PC-3 (cell line): ENCODE data around the gene MCM7. TPM values are rescaled to one million over a fixed set of nuclear protein-coding genes. Genes with fewer than 3 reads are reported as not detected.
"Not testable (repeated sequence)": the region's sequence is repeated elsewhere in the genome, so short reads cannot be mapped to it uniquely, and the experiment has no call there.

ENCODE experiments used
- ATAC-seq: fragments of 200-7000 bp; cut with Tn5 transposase; 2 replicates; pipeline ENCODE4 v1.9.1; 2020; ENCODE audit warnings: mild to moderate bottlenecking, moderate library complexity
- BruUV-seq: library from RNA; stranded (reverse); fragments of 400-500 nt; replicated peaks from 2 replicates; lab custom pipeline; 2021; lab: Mats Ljungman, UMichigan
- CTCF ChIA-PET: fragments of 300-600 bp; sonication (Branson Sonifier 250); formaldehyde crosslinking; loops from one replicate; lab custom pipeline; 2022; ENCODE audit warnings: antibody characterized with exemption; lab: Charles Lee
- POLR2A ChIA-PET: fragments of 300-600 bp; sonication (Branson Sonifier 250); formaldehyde crosslinking; loops from one replicate; lab custom pipeline; 2022; ENCODE audit warnings: antibody characterized with exemption; ENCODE audit not compliant: unreplicated experiment; lab: Charles Lee
- DNase-seq: peaks from one replicate; pipeline ENCODE4 v3.0.0-alpha.2; 2015
- H2AFZ ChIP-seq: fragments of 300-600 bp; sonication (generic); 2 replicates; pipeline ENCODE4 v1.6.0; 2016; ENCODE audit warnings: antibody characterized with exemption, low read length
- H3F3A ChIP-seq: fragments of 300-600 bp; sonication (generic); one replicate; pipeline ENCODE4 v1.6.0; 2017; ENCODE audit warnings: antibody characterized with exemption, low read length, control low read depth, mild to moderate bottlenecking; ENCODE audit not compliant: unreplicated experiment
- H3K27ac ChIP-seq: fragments of 300-600 bp; sonication (generic); 2 replicates; pipeline ENCODE4 v1.5.1; 2016; ENCODE audit warnings: mild to moderate bottlenecking, low read length
- H3K27me3 ChIP-seq: fragments of 300-600 bp; sonication (generic); 2 replicates; pipeline ENCODE4 v1.6.1; 2016; ENCODE audit warnings: low read length, mixed read lengths
- H3K36me3 ChIP-seq: fragments of 300-600 bp; sonication (generic); 2 replicates; pipeline ENCODE4 v1.6.1; 2016; ENCODE audit warnings: low read depth, mixed run types, low read length, mixed read lengths
- H3K4me1 ChIP-seq: fragments of 300-600 bp; sonication (generic); 2 replicates; pipeline ENCODE4 v1.5.1; 2016; ENCODE audit warnings: low read length; ENCODE audit not compliant: insufficient read depth
- H3K4me2 ChIP-seq: fragments of 300-600 bp; sonication (generic); 2 replicates; pipeline ENCODE4 v1.6.0; 2016; ENCODE audit warnings: low read length
- H3K4me3 ChIP-seq: fragments of 300-600 bp; sonication (generic); 2 replicates; pipeline ENCODE4 v1.5.1; 2016; ENCODE audit warnings: mild to moderate bottlenecking, low read length, mixed read lengths
- H3K79me2 ChIP-seq: fragments of 300-600 bp; sonication (generic); 2 replicates; pipeline ENCODE4 v1.6.1; 2017; ENCODE audit warnings: low read length, mixed read lengths
- H3K9ac ChIP-seq: fragments of 300-600 bp; sonication (generic); 2 replicates; pipeline ENCODE4 v1.6.0; 2016; ENCODE audit warnings: mild to moderate bottlenecking, low read length
- H3K9me2 ChIP-seq: fragments of 300-600 bp; sonication (generic); replicated peaks from 2 replicates; pipeline ENCODE4 v1.6.1; 2016; ENCODE audit warnings: mixed run types, low read length, mixed read lengths
- H3K9me3 ChIP-seq: fragments of 300-600 bp; sonication (generic); 2 replicates; pipeline ENCODE4 v1.6.1; 2016; ENCODE audit warnings: low read length, mixed read lengths
- H4K20me1 ChIP-seq: fragments of 300-600 bp; sonication (generic); 2 replicates; pipeline ENCODE4 v1.6.1; 2016; ENCODE audit warnings: low read length, mixed read lengths
- CTCF ChIP-seq: fragments of 300-600 bp; sonication (generic); conservative IDR thresholded peaks from 2 replicates; pipeline ENCODE4 v1.5.1; 2017; ENCODE audit warnings: antibody characterized with exemption, low read depth, mild to moderate bottlenecking, low read length
- EZH2 ChIP-seq: fragments of 300-600 bp; sonication (generic); IDR thresholded peaks from one replicate; pipeline ENCODE4 v1.6.1; 2017; ENCODE audit warnings: antibody characterized with exemption, mild to moderate bottlenecking, low read length; ENCODE audit not compliant: unreplicated experiment
- EZH2phosphoT487 ChIP-seq: fragments of 300-600 bp; sonication (generic); IDR thresholded peaks from 2 replicates; pipeline ENCODE4 v1.6.1; 2018; ENCODE audit warnings: mild to moderate bottlenecking, antibody characterized with exemption, low read length, borderline replicate concordance
- intact Hi-C: fragments of 100-400 bp; cut with micrococcal nuclease; formaldehyde crosslinking; loops from 2 replicates; pipeline ENCODE4 v1.9.0; 2023
- total RNA-seq: library from RNA; depleted of rRNA; stranded (reverse); fragments of >200 nt; gene quantifications from 2 replicates; pipeline ENCODE4 v1.2.3, GENCODE V29; 2014

The MCM7 gene
- total RNA-seq, 1 experiment from 2014 or later, result 208 TPM

- no peak for DNase-seq
- CTCF ChIA-PET, result no interaction called here
- H3K27ac ChIP-seq, result 0 out of 2 replicates have a peak overlapping the region, but pooled peaks have one; percentile 3
- H3K4me3 ChIP-seq, result peak overlapping the region; percentile 88
- no peaks in the 10 kb centered on the region for H3K36me3 ChIP-seq
- H3K27me3 ChIP-seq, result no peaks in the 10 kb centered on the region
- H3F3A ChIP-seq, result no peaks in the 10 kb centered on the region
- H3K9me2 ChIP-seq, result no peaks in the 10 kb centered on the region
- intact Hi-C loops, result no loop called here
- peak overlapping the region; percentile 94 for H2AFZ ChIP-seq
- H4K20me1 ChIP-seq, result no peaks in the 10 kb centered on the region
- H3K79me2 ChIP-seq, result peaks cover 20% of the 10 kb centered on the region
- peak overlapping the region; percentile 52 for H3K9ac ChIP-seq
- no peak for ATAC-seq
- peak overlapping the region; percentile 88 for H3K4me2 ChIP-seq
- TSS peak; percentile 77 for BruUV-seq
- H3K9me3 ChIP-seq, result no peaks in the 10 kb centered on the region
- H3K4me1 ChIP-seq, result peaks cover 14% of the 10 kb centered on the region; the same call in 1 of the 2 replicates
- POLR2A ChIA-PET, result interaction anchor here (0.6 to 0.7 kb wide), 2 partner anchors 22 to 727 kb away, joined by 3 to 6 read pairs; partner anchors contain the start of gene SRRT
- TF ChIP-seq EZH2 (no peak), CTCF (no peak), EZH2phosphoT487 (no peak)
These were observed 47.0 kb upstream of the MCM7 start for GRCh38 chr7:100148225-100148558.

- TF ChIP-seq EZH2 (no peak), CTCF (no peak), EZH2phosphoT487 (no peak)
- H3K9ac ChIP-seq, result no peak overlapping the region
- H3K4me1 ChIP-seq, result peaks cover 14% of the 10 kb centered on the region; the same call in 1 of the 2 replicates
- H3K27me3 ChIP-seq, result no peaks in the 10 kb centered on the region
- intact Hi-C loops, result no loop called here
- no peaks in the 10 kb centered on the region for H3K9me3 ChIP-seq
- BruUV-seq, result no TSS peak
- H3K27ac ChIP-seq, result no peak overlapping the region
- ChIA-PET POLR2A (no interaction called here), CTCF (no interaction called here)
- H4K20me1 ChIP-seq, result no peaks in the 10 kb centered on the region
- ATAC-seq, result no peak
- no peak overlapping the region for H2AFZ ChIP-seq
- no peak overlapping the region for H3K4me3 ChIP-seq
- H3K4me2 ChIP-seq, result no peak overlapping the region
- H3K79me2 ChIP-seq, result peaks cover 20% of the 10 kb centered on the region
- no peaks in the 10 kb centered on the region for H3K36me3 ChIP-seq
- no peaks in the 10 kb centered on the region for H3K9me2 ChIP-seq
- no peak for DNase-seq
- no peaks in the 10 kb centered on the region for H3F3A ChIP-seq
These were observed 46.1 kb upstream of the MCM7 start for GRCh38 chr7:100147278-100147677.

GRCh38 chr7:100146350-100146749 lies 45.2 kb upstream of the MCM7 start:
- H3K4me2 ChIP-seq, POLR2A ChIA-PET, H4K20me1 ChIP-seq, DNase-seq, H3K4me3 ChIP-seq, BruUV-seq, H3K27ac ChIP-seq, CTCF ChIA-PET, ATAC-seq, H3F3A ChIP-seq, H3K9me3 ChIP-seq, H3K9me2 ChIP-seq, H3K9ac ChIP-seq, H2AFZ ChIP-seq, H3K27me3 ChIP-seq, intact Hi-C loops, H3K36me3 ChIP-seq: not testable (repeated sequence)
- Histone ChIP-seq H3K79me2 (peaks cover 20% of the 10 kb centered on the region), H3K4me1 (peaks cover 14% of the 10 kb centered on the region; the same call in 1 of the 2 replicates)
